AG09309 (cell line): ENCODE data around the gene KAZN.

Experiments used
- DNase-seq: peaks from one replicate; pipeline ENCODE4 v3.0.0-alpha.2; 2010; ENCODE audit warnings: low read depth
- H3K4me3 ChIP-seq: 2 replicates; pipeline ENCODE4 v1.5.1; 2011; ENCODE audit warnings: mild to moderate bottlenecking, low read depth, low read length, moderate library complexity; ENCODE audit not compliant: control insufficient read depth
- TF ChIP-seq, protein P1 (sequence below): IDR thresholded peaks from 2 replicates; pipeline ENCODE4 v1.5.1; 2011; ENCODE audit warnings: mild to moderate bottlenecking, low read depth, low read length, inconsistent platforms; ENCODE audit not compliant: insufficient read depth, control insufficient read depth; ENCODE audit errors: missing control alignments

The KAZN gene

DNA sequence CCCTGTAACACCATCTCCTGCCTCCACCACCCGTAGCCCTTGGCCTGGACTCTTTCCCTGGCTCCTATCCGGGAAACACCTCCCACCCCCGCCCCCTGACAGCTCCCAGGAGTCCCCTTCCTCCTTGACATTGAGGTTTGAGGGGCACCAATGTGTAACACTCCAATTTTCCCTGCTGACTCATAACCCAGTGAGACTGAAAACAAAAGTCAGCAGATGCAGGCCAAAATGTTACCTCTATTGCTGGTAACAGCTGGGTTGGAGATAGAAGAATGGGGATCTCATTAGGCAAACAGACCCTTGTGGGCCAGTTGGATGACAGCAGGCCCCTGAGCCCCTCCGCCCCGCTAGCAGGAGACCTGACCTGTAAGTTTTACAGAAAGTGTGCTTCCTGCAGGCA is 237.2 kb downstream of the KAZN start:
- TF ChIP-seq, protein P1, sequence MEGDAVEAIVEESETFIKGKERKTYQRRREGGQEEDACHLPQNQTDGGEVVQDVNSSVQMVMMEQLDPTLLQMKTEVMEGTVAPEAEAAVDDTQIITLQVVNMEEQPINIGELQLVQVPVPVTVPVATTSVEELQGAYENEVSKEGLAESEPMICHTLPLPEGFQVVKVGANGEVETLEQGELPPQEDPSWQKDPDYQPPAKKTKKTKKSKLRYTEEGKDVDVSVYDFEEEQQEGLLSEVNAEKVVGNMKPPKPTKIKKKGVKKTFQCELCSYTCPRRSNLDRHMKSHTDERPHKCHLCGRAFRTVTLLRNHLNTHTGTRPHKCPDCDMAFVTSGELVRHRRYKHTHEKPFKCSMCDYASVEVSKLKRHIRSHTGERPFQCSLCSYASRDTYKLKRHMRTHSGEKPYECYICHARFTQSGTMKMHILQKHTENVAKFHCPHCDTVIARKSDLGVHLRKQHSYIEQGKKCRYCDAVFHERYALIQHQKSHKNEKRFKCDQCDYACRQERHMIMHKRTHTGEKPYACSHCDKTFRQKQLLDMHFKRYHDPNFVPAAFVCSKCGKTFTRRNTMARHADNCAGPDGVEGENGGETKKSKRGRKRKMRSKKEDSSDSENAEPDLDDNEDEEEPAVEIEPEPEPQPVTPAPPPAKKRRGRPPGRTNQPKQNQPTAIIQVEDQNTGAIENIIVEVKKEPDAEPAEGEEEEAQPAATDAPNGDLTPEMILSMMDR = no peak
- H3K4me3 ChIP-seq = no peak overlapping the region
- no peak for DNase-seq

DNA sequence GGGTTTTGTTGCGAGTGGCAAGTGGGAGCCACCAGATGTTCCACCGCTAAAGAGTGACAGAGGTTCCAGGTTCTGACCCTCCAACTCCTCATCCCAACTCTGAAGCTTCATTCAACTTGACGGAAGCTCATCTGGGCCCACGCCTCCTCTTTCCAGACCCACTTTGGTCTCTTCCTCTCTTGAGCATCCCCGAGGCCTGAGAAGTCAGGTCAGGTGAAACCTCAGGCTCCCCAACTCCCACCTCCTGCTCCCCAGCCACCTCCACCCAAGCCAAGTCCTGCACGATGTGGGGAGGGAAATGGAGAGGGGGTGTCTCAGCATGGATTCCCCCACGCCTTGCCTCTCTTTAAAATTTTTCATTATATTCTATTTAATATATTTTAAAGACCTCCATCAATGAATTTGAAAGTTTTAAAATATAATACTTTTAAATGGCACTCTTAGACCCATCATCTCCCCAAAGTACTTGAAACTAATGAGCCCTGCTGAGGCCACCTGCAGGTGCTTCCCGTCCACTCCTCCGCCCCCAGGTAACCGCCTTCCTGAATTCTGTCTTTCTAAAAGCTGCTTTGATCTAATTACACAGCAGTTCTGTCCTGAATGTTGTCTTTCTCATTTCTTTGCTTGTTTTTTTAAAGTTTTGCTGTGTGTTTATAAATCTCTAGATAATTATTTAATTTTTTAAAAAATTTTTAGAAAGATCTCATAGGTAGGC is 238.1 kb downstream of the KAZN start:
- TF ChIP-seq, protein P1 = no peak
- no peak for DNase-seq
- no peak overlapping the region for H3K4me3 ChIP-seq

DNA sequence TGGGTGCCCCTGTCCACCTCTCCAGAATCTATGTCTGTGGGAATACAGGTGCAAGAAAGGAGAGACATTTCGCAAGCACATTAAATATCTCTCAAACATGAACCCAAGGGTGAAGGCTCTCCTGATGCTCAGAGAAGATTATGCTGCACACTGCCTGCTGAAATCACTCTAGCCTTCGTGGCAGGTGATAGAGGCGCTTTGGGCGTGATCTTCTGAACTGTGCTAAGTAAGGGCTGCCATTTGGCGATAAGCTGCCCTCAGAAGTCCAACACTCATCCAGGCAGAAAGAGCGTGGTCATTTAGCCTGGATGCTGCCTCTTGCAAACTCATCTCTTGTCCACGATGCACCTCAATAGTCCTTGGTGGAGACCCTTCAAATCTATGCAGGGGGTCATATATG is 241.9 kb downstream of the KAZN start:
- no peak overlapping the region for H3K4me3 ChIP-seq
- no peak for DNase-seq
- TF ChIP-seq, protein P1 = no peak

DNA sequence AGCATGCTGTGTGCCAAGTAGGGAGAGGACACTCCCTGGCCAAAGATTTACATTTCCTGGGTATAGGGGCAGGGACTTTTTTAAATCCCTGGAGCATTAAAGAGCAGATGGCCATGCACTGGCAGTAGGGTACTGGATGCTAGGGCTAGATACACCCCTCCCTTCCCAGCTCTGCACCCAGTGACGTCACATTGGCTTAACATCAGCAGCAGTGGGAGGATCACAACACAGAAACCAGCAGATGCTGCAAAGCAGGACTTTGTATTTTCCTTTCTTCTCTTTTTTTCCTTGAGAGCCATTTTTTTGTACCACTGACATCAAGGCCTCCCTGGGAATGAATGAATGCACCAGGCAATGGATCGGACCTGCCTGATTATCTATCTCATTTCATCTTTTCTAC is 243.0 kb downstream of the KAZN start:
- TF ChIP-seq, protein P1 = no peak
- H3K4me3 ChIP-seq = no peak overlapping the region
- DNase-seq = no peak

DNA sequence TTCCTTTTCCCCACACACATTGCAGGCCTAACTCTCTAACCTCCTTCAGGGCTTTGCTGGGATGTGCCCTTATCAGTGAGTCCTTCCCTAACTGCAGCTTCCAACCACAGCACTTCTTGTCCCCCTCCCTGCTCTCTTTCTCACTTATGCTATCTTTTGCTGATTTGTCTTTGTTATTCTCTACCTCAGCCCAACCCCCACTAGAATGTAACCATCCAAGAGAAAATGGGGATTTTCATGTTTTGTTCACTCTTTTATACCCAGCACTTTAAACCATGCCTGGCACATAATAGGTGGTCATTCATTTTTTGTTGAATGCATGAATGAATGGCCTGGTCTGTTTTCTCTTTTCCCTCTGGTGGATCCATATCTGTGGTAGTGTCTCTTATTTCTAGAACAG is 243.5 kb downstream of the KAZN start:
- DNase-seq = no peak
- no peak overlapping the region for H3K4me3 ChIP-seq
- TF ChIP-seq, protein P1 = no peak

DNA sequence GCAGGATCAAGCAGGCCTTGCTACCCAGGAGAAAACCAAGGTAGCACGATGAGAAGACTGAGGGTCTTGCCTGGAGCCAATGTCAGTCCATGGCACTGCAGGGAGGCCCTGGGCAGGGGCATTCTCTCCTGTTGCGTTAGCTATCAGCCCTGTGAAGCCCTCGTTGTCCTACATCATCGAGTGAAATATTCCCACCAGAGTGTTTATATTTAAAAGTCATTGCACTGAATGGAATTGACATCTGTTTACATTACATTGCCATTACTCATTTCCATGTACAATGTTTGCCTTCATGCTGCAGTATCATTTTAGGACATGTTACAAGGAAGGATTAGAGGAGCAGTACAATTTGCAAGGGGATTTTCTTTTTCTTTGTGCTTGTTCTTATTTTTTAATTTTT is 243.9 kb downstream of the KAZN start:
- TF ChIP-seq, protein P1 = no peak
- no peak overlapping the region for H3K4me3 ChIP-seq
- no peak for DNase-seq

DNA sequence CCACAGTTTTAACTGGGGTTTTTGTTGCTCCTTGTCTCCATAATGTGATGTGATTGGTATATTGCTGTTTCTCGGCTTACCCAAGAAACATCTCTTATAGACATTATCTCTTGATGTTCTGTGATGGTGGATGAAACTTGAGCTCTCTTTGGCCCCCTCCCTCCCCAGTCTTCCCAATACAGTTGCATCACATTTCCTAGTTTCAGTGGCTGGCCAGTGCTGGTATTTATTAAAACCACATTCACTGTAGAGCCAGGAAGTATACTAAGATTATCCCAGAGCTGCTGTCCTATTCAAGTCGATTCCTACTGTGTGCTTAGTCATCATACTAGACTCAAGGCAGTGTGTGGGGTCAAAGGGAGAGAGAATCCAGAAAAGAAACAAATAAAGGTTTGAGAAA is 244.4 kb downstream of the KAZN start:
- H3K4me3 ChIP-seq = no peak overlapping the region
- DNase-seq = peak; percentile 14
- TF ChIP-seq, protein P1 = no peak
